Left renal pelvis (tissue), 4 donors: ENCODE data around the gene KCNMB1. TPM values are rescaled to one million over a fixed set of nuclear protein-coding genes. Genes with fewer than 3 reads are reported as not detected.
A peak's percentile ranks its signal among the peaks of the same experiment; 100 is the strongest.

Experiments
- DNase-seq, 4 donors: peaks; one replicate each; pipeline ENCODE4 v3.0.0-alpha.2; 2013; ENCODE audit warnings: low read depth in 4 of 4, low spot score in 3 of 4
- polyA plus RNA-seq, 4 donors: library from polyadenylated mRNA; unstranded; fragments of 120-200 nt; gene quantifications; one replicate each; pipeline ENCODE4 v1.2.1, GENCODE V29; 2013; ENCODE audit not compliant: insufficient read length in 4 of 4

The KCNMB1 gene, protein sequence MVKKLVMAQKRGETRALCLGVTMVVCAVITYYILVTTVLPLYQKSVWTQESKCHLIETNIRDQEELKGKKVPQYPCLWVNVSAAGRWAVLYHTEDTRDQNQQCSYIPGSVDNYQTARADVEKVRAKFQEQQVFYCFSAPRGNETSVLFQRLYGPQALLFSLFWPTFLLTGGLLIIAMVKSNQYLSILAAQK
- 1 to 10 TPM in 3 of 4 donors, under 1 TPM in 1; 0.48 to 1.2 (median 1.1) TPM for polyA plus RNA-seq

DNA sequence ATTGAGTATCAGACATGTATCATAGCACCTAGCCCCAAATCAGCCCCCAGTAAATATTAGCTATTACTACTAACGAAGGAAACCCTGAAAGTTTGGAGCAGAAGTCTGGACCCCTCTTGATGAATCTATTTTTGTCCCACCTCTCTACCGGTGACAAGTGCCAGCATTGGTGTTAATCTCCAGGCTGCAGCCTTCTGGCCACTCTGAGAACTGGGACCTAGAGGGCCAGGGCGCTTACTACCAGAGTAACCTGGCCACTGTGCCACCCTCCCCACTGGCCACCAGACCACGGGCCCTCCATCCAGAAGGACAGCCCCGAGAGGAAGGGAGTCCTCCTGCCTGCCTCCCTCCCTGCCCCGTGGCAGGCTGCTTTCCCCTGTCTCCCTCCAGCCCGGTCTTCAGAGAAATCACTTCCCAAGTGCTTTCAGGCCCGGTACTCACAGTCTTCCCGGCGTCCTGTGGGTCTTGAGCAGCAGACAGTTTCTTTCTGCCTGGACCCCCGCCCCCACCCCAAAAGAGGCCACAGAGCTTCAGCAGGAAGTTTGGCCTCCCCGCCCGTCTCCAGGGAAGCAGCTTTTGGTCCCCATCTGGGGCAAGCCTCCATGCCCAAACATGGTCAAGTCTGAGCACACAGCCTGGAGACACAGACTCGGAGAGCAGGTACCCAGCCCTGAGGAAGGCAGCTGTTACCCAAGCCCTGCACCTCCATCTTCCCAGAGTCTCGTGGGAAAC is at the start of gene KCNMB1:
KCNMB1 (minus strand) TSS at position 550 of the 732 bp plus-strand sequence. CDS start 3,920 bp downstream, outside the sequence.
- DNase-seq, result peak in 2 of 4 donors; percentile 20 to 36

GRCh38 chr5:170438581-170438980 is 49.4 kb upstream of the KCNMB1 start:
- no peak for DNase-seq

DNA sequence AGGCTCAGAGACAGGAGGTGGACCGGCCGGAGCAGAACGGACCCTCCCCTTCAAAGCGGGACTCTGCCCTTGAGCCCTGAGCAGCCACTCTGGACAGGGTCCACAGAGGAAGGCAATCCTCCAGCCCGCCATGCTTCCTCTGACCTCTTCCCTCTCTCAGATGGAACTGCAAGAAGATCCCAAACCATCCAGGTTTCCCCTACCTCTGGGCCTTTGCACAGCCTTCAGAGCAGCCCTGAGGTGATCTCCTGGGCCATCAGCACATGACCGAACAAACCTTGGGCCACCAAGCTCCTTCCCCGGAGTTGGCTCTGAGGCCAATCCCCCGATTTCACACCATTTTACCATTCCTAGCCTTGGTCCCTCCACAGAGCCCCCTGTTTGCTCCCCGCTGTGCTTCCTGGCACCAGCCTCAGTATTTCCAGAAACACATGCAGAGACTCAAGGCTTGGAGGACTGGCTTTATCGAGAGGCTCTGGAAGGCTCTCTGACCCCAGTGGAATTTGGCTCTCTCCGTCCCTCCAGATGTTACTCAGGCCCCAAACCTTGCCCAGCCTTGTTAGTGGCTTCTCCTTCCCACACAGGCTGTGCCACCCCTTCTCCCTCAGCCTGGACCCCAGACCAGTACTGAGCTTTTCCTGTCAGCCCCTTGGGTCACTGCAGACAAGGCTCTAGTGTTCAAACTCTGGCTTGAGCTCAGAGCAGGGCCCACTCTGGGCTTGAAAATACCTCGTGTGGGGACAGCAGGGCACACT is 48.6 kb upstream of the KCNMB1 start:
- no peak for DNase-seq

GRCh38 chr5:170436335-170436734 is 47.2 kb upstream of the KCNMB1 start:
- no peak for DNase-seq

DNA sequence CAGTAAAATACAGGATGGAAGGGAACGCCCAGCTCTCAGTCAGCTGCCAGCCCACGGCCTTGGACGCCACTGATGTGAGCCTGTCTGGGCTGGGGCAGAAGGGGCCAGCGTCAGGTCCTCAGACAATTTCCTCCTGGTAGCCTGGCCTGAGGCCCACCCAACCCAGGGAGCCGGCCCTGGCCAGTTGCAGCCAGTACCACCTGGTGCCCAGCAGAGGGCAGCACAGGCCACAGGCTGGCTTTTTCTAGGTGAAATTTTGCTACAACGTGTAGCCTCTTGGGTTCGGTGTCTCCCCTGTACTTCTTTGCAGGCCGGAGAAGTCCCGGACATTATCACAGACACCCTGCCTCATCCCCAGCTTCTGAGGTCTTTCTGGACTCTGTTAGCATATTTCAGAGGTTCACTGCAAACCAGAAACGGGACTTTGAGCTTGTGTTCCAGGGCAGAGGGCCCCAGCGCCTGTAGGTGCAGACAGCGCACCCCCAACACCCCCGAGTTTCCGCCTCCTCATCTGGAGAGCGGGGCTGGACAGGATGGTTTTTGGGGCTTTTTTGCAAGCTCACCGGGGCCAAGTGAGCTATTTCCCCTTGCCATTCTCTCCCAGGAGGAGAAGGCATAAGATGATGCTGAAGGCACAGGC is 45.9 kb upstream of the KCNMB1 start:
- DNase-seq, result peak in 2 of 4 donors; percentile 43 to 48

DNA sequence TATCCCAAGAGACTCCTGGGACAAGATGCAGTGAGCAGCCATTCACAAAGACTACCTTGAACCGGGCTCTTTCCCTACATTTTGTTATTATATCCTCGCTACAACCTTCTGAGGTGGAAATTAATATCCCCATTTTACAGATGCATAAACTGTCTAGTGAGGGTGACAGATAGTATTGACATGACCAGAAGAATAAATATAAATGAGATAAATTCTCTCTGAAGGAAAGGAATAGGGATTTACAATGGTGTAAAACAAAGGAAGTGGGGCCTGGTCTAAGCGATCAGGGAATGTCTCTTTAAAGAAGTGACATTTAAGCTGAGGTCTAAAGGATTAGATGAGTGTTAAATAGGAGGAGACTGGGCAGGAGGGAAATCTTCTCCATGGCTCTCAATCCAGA is 43.5 kb upstream of the KCNMB1 start:
- no peak for DNase-seq

- no peak for DNase-seq
Measured at GRCh38 chr5:170431571-170431970, 42.4 kb upstream of the KCNMB1 start.

GRCh38 chr5:170430866-170431437 is 41.8 kb upstream of the KCNMB1 start:
- DNase-seq, result no peak

- DNase-seq, result no peak
Measured at GRCh38 chr5:170430256-170430655, 41.1 kb upstream of the KCNMB1 start.

DNA sequence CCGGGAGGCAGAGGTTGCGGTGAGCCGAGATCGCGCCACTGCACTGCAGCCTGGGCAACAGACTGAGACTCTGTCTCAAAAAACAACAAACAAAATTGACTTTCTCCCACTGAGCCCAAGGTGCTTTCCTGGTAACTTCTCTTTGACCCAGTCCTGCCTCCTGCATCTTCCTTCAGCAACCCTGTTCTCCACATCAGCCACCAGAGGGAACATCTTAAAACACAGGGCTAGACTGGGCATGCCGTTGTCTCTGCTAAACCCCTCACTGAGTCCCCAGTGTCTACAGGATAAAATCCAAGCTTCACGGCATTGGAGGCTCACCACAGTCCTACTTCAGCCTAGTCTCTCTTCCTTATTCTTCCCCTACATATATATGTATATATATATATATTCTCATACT is 39.8 kb upstream of the KCNMB1 start:
- no peak for DNase-seq

DNA sequence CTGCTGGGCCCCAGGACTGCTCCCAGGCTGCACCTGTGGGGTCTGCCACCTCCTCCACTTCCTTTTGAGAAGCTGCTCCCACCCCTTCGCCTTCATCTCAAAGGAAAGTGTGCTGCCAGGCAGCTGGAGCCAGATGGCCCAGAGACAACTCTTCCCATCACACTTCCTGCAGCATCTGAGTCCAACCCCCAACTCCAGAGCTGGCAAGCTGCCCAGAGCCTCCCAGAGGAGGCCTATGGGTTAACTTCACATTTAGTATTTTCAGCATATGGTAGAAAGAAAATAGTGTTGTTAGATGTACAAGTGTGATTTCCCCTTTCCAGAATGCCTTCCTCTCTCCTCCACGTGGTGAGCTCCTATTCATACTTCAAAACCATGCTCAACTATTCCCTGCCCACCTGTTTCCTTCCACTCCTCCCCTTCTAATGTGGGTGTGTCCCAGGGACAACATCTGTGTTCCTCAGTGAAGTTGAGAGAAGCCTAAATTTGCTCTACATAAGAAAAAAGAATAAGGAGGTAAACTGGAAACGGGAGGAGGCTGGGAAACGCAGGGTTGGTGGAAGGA is 38.6 kb upstream of the KCNMB1 start:
- peak; percentile 46 to 56 (median 52) for DNase-seq

GRCh38 chr5:170426786-170427185 is 37.6 kb upstream of the KCNMB1 start:
- no peak for DNase-seq

- no peak for DNase-seq
Measured at GRCh38 chr5:170426149-170426767, 37.1 kb upstream of the KCNMB1 start.

DNA sequence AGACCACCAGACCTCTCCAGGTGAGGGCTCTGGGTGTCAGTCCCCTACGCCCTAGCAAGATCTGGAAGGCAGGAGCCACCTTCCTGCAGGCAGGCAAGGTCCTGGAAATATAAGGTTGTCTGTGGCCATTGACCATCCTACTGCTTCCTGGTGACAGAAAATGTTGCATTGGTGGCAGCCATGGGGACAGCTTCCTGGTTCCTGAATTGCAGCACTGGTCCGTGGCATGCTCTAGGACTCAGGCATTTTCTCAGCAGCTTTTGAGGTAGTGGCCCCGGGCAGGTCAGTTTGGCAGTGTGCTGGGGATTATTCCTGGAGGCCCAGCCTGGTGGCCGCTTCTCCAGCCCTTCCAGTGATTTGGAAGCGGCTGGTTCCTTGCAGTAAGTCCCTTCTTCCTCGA is 36.6 kb upstream of the KCNMB1 start:
- no peak for DNase-seq

GRCh38 chr5:170424629-170425028 is 35.5 kb upstream of the KCNMB1 start:
- DNase-seq, result no peak

DNA sequence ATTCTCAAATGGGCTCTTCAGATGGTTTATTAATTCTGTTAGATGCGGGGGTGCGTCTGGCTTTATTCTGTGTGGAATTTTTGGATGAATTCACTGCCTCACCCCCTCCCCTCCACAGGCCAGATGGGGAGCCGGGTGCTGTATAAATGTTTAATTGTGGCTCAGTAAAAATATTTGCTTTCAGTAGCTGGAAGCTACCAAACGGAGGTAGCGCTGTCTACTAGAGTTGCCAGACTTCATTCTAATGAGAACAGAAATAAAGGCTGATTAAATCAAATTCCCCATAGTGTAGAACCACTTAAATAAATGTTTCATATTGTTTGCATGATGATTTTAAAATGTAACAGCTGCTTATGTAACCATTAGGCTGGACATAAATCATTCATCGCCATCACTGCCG is 34.5 kb upstream of the KCNMB1 start:
- no peak for DNase-seq

DNA sequence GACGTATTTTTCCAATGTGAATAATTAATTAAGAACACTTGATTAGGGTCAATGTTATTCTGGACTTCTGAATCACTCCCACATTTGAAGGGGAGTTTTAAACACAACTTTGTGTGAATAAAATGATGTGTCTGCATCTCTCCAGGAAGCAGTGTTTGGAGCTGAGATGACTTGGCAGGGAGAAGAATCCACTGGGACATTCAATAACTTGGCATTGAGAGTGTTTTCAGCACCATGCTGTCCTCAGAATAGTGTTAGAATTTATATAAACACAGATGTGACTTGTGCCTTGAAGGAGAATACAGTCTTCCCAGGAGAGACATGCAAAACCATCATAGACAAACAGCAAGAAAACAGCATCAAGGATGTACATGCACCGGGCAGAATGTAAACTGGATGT is 32.7 kb upstream of the KCNMB1 start:
- no peak for DNase-seq

- DNase-seq, result peak; percentile 50 to 55 (median 53)
Measured at GRCh38 chr5:170420806-170421412, 31.7 kb upstream of the KCNMB1 start.

GRCh38 chr5:170419643-170420042 is 30.5 kb upstream of the KCNMB1 start:
- DNase-seq, result peak in 1 of 4 donors; percentile 49
